T-helper 2 cell treated with Interferon-gamma antibody and Interleukin-4, amounts not matched to agents 100 ng/mL and 5 ng/mL, for 36 hours (primary cell): Measurements from ENCODE around the gene RNU1-2. TPM values are rescaled to one million over a fixed set of nuclear protein-coding genes. Genes with fewer than 3 reads are reported as not detected.
"Not testable (repeated sequence)": the region's sequence is repeated elsewhere in the genome, so short reads cannot be mapped to it uniquely, and the experiment has no call there.

Experiments used
- intact Hi-C: fragments of 100-400 bp; cut with micrococcal nuclease; formaldehyde crosslinking; loops from one replicate; pipeline ENCODE4 v1.15.1; 2023
- total RNA-seq: library from RNA; stranded (reverse); gene quantifications from 2 replicates; pipeline ENCODE4 v1.2.3, GENCODE V29; 2022

The RNU1-2 gene
- total RNA-seq, 1 donor from 2014 or later, result 2,343 TPM

DNA sequence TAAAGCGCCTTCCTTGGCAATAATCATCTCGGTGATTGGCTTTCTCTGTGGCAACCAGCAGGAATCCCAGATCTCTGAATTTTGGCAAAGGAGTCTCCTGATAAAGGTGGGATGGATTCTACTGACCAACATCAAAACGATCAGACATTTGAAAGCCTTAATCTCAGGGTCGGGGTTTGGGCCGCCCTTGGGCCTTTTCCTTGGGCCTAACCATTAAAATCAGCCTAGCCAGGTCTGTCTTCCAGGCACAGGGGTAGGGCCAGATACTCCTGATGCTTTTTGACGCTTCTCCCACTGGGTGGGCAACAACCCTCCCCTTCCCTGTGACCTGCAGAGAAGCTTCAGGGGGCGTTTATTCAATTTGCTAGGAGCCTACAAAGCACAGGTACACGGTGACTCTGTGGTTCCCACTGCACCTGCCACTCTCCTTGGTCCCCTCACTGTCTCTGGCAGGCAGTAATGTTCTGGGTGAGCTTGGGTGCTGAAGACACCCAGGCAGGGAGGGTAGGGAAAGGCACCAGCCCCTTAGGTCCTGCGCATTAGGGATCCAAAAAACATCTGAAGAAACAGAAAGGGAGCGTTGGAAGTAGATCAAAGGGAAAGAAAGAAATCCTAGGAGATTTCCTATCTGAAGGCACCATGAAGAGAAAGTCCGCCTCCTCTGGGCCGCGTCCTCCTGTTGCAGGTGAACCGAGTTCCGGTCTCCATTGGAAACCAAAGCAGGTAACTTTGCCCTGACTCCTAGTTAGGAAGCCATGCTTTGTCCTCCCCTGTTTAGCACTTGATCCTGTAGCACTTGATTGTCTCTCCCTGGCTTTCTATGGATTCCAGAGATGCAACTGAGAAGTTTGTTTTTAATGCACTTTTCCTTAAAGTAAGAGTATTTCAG is 12.3 kb downstream of the RNU1-2 start:
- intact Hi-C loops, result no loop called here

DNA sequence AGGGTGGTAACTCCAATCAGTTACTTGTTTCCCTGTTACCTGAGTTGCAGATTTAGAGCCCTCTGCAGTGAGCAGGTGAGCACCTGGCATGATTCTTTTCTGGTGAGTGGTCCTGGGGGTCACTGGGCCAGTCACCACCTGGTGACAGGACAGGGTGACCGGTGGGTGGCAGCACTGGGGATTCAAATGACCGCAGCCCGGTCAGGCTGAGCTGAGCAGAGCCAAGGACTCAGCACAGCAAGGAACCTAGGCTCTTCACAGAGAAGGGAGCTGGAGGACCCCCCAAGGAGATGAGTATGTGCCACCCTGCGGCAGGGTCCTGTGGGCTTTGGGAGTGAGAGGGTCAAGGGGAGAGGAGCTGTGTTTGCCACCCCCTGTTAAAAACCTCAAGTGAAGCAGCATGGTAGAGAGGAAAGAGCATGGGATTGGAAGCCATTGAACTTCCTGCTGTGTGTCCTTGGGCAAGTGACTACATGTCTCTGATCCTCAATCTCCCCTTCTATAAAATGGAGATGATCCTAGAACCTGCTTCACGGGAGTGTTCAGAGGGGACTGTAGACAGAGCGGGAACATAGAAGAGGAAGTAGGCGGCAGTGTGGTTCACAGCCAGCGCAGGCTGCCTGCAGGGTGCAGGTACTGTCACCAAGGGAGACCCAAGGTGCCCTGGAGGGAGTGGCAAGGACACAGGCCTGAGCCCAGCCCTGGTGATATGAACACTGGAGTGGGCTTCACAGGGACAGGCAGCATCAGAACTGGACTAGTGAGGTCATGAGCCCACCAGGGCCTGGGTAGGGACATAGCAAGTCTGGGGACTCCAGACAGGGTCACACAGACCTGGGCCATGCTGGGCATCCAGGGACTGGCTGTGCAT is 16.3 kb downstream of the RNU1-2 start:
- intact Hi-C loops, result not testable (repeated sequence)

DNA sequence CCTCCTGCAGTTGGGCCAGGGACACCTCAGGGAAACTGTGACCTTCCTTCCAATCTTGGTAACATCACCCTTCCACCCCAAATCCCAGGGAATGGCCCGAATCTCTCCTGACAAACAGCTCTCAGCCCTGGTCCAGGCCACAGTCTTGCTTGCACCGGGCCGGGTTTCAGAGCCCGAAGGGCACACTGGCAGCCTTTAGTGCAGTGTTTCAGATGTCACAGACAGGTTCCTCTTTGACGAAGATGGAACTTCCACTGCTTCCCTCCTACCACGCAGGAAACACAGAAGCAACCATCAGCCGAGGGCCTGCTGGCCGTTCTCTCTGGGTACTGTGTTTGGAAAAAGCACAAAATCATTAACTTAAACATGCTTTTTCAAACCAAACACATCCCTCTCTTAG is 17.0 kb downstream of the RNU1-2 start:
- intact Hi-C loops, result loop anchor here (1.0 kb wide), 1 partner anchor 7 kb away; no protein-coding TSS in a partner anchor

DNA sequence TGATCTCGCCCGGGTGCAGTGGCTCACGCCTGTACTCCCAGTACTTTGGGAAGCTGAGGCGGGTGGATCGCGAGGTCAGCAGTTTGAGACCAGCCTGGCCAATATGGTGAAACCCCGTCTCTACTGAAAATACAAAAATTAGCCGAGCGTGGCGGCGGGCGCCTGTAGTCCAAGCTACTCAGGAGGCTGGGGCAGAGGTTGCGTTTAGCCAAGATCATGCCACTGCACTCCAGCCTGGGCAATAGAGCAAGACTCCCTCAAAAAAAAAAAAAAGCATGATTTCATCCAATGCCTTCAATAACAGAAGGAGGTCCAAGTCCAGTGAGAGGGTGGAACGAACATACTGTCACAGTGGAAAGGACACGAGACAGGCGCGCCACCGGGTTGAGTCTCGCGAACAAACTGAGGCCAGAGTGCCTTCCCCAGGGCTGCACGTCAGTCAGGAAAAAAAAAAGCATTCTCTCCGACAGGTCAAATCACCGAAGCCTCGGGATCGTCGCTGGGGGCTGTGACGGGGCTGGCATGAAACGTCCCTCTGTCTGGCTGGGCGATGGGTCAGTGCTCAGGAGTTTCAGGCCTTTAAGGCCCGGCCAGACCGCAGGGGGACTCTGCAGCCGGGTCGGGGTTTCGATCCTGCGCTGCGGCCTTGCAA is 17.5 kb downstream of the RNU1-2 start:
- intact Hi-C loops, result loop anchor here (1.0 kb wide), 1 partner anchor 8 kb away; no protein-coding TSS in a partner anchor

DNA sequence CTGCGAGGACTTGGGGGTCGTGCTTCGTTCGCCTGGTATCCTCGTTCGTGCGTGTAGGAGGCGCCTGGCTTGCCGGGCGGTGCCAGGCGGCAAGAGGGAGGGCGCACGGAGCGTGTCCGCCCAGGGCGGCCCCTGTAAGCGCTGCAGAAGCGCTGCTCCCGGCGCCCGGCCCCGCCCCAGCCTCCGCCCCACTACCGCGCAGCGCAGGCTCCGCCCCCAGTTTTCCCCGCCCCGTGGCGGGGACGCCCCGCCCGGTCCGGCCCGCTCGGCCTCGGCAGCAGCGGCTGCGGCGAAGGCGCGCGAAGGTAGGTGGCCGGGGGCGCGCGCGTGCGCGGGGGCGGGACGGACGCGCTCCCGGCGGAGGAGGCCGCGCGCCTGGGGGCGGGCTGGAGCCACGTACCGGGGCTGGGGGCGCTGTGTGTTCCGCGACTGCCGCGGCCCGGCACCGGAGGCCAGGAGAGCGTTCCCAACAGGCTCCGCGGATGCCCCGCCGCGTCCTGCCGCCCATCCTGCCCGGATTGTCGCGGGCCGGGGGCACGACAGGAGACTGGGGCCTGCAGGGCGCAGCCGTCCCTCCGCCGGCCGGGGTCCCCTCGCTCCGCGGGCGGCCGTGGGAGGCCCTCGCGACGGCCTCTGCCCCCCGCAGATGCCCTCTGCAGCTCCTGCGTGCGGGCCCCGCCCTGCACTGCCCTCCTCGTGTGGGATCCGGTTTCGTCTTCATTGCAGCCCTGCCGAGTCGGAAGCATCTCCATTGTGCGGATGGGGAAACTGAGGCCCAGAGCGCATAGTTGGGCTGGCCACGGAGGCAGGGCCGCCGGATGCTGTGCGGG is 18.3 kb downstream of the RNU1-2 start:
- intact Hi-C loops, result loop anchor here (1.0 kb wide), 1 partner anchor 9 kb away; no protein-coding TSS in a partner anchor

DNA sequence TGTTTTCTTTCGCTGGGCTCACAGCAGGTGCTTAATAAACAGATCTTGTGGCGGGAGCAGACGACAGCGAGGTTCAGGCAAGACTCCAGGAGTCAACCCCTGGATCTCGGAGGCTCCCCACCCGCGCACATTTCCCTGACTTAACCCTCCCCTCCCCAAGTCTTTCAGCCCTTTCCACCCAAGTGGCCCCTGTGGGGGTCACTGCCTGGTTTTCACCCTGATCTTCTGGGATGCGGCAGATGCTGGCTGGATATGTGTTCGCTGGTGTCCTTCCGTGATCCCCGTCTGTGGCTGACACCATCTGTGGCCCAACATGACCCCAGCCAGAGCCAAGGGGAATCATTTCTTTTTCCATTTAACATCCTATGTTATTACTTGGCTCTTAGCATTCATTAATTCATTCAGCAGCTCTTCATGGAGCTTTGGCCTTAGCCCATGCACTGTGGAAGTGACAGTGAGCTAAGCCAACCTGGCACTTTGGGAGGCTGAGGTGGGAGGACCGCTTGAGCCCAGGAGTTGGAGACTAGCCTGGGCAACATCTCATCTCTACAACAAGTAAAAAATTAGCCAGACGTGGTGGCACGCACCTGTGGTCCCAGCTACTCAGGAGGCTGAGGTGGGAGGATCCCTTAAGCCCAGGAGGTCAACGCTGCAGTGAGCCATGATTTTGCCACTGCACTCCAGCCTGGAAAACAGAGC is 19.3 kb downstream of the RNU1-2 start:
- intact Hi-C loops, result not testable (repeated sequence)

DNA sequence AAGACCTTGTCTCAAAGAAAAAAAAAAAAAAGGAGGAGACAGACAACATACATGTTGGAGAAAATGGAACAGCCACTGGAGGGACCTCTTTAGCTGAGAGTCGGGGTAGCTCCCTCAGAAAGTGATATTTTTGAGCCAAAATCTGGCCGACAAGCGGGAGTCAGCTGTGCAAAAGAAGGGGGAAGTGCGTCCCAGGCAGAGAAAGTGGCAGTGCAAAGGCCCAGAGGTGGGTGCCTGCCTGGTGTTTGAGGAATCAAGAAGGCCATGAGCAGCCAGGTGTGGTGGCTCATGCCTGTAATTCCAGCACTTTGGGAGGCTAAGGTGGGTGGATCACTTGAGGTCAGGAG is 19.8 kb downstream of the RNU1-2 start:
- intact Hi-C loops, result no loop called here

DNA sequence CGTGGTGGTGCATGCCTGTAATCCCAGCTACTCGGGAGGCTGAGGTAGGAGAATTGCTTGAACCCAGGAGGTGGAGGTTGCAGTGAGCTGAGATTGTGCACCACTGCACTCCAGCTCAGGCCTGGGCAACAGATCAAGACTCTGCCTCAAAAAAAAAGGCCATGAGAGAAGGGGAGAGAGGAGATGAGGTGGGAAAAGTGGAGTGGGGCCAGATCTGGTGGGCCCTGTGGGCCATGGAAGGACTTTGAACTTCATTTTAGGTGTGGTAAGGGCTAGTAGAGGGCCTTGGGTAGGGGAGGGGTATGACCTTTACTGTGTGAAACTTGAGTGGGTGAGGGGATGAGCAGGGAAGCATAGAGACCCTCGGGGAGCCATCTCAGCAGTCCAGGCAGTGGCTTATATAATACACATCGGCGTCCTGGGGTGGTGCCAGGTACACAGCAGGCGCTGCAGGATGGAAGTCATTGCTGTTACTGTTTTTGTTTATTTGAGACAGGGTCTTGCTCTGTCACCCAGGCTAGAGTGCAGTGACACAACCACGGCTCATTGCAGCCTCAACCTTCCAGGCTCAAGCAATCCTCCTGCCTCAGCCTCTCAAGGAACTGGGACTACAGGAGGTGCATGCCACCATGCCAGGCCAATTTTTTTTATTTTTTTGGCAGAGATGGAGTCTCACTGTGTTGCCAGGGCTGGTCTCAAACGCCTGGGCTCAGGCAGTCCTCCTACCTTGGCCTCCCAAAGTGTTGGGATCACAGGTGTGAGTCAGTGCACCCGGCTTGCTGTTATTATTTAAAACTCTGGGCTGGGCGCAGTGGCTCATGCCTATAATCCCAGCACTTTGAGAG is 20.5 kb downstream of the RNU1-2 start:
- intact Hi-C loops, result not testable (repeated sequence)

DNA sequence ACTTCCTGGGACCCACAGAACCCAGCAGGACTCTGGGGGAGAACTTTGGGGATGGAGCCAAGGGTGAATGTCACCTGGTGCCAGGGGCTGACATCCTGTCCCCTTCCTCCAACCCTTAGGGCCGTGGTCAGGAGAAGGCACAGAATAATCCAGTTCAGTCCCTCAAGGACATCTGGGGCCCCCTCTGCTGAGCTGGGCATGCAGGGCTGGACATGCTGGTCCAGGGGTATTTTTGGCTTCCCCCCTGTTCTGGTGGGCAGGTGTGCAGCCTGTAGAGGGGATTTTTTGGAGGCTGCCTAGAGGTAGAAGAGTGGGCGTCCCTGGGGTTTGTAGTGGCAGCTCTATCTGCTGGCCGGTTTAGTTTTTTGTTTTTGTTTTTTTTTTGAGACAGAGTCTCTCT is 22.6 kb downstream of the RNU1-2 start:
- intact Hi-C loops, result no loop called here

DNA sequence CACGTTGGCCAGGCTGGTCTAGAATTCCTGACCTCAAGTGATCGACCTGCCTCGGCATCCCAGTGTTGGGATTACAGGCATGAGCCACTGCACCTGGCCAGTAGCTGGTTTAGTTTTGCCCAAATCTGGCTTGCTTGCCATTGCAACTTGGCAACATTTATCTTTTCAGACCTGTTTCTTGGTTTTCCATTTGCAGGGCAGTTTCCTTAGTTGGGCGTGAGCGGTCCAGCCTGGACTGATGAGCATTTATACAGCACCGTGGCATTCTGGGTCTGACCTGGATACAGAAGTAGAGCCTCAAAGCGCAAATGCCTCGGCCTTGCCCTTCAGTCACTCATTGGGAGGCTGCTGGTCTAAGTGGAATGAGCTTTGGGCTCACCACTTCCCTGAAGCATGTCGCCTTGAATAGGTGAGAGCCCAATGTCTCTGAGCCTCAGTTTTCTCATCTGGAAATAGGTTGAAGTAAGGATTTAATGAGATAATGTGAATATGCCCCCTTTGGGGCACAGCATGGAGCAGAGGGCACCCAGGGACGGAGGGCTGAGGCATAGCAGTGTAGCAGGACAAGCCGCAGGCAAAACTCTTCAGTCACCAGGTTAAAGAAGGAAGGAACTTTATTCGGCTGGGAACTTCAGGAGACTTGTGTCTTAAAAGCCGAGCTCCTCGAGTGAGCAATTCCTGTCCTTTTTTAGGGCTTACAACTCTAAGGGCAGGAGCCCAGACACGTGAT is 23.3 kb downstream of the RNU1-2 start:
- intact Hi-C loops, result not testable (repeated sequence)

DNA sequence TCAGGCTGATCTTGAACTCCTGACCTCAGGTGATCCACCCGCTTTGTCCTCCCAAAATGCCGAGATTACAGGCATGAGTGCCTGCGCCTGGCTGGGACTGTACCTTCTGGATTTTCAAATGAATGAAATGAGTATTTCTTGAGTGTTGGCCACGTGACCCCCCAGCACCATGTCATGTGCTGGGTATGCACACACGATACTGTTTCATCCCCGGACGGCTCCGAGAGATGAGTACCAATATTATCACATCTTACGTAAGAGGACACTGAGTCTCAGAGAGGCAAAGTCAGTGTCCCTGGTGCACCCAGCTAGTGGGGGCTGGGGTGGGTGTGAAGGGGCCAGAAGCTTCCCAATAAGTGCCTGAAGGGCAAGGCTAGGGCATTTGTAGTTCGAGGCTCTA is 25.2 kb downstream of the RNU1-2 start:
- intact Hi-C loops, result no loop called here

DNA sequence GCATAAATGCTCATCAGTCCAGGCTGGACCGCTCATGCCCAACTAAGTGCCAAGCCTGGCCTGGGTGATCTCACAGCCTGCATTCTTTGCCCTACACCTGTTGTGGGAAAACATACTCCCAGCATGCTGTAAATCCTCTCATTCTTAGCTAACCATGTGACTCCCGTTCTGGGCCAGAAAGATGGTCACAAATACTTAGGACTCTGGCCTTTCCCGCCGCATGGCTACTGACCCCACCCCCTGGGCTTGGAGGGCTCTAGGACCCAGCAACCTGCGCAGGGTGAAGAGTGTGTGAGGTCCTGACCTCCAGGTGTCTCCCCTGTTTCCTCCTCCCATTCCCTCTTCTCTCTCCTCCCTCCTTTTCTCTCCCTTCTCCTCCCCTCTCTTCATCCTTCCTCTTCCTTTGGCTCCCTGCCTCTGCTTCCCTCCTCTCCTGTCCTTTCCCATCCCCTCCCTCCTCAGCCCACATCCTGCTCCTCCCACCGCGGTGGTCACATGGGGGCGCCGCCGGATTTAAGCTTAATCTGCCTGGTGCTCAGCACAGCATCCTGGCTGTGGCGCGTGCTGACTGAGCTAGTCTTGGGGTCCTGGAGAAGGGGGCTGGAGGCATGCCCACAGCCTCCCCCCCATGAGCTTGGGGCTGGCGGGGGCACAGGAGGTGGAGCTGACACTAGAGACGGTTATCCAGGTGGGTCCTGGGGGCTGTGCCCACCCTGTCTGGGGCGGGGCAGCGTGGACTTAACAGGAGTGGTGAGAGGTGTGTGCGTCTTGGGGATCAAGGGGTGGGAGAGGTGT is 25.8 kb downstream of the RNU1-2 start, which contains the start of gene CROCC:
CROCC (plus strand) TSS at position 541 of the 795 bp plus-strand sequence; CDS start at position 629, 88 bp downstream.
- intact Hi-C loops, result no loop called here

DNA sequence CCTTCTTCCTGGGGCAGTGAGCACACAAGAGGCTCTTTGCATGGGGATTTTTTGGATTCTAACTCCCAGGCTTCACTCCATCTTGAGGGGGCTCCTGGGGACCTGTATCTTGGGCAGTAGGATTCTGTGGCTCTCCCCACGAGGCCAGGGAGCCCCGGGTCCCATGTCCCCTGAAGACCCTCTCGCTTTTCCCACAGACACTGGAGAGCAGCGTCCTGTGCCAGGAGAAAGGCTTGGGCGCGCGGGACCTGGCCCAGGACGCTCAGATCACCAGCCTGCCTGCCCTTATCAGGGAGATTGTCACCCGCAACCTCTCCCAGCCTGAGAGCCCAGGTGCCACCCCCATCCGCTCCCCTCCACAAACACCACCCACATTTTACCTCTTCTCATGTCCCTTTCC is 26.7 kb downstream of the RNU1-2 start:
- intact Hi-C loops, result no loop called here

DNA sequence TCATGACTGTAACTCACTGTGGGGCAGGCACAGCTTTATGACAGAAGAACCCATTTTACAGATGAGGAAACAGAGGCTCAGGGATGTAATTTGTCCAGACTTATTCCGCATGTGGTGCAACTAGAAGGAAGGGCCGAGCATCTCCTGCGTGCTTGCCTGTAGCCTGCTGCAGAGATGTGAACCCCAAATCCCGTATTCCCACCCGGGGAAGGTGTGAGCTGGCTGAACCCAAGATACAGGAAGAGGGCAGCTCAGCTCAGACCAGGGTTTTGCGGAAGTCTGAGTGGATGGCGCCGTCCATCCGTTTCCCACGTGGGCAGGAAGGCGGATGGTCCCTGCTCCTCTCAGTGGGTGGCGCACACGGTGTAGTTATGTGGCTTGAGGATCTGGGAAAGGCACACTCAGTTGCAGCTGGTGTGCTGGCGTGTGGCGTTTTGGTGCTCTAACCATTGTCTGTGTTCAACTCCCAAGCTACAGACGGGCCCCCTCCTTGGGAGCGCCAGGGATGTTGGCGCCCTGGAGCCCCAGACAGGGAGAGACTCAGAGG is 27.2 kb downstream of the RNU1-2 start:
- intact Hi-C loops, result no loop called here

DNA sequence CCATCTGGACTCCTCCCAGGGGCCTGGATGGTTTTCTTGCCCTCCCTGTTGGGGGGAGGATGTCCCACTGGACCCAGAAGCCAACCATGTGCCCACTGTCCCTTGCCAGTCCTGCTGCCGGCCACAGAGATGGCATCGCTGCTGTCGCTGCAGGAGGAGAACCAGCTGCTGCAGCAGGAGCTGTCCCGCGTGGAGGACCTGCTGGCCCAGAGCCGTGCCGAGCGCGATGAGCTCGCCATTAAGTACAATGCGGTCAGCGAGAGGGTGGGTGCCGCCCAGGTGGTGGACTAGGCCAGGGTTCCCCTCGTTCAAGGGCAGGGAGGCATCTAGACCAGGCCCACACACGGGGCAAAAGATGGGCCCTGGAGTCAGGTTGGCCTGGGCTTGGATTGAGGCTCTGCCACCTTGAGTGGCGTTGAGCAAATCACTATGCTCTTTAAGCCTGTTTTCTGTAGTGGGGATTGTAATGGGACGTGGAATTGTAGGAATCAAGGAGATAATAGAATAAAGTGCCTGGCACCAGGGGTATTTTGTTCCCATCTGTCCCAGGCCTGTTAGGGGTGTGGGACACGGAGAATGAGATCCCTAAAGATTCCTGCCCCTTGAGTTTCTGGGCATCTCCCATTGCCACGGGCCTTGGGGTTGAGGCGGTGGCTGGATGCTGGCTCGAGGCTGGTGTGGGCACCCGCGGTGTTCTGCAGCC is 28.6 kb downstream of the RNU1-2 start:
- intact Hi-C loops, result no loop called here

DNA sequence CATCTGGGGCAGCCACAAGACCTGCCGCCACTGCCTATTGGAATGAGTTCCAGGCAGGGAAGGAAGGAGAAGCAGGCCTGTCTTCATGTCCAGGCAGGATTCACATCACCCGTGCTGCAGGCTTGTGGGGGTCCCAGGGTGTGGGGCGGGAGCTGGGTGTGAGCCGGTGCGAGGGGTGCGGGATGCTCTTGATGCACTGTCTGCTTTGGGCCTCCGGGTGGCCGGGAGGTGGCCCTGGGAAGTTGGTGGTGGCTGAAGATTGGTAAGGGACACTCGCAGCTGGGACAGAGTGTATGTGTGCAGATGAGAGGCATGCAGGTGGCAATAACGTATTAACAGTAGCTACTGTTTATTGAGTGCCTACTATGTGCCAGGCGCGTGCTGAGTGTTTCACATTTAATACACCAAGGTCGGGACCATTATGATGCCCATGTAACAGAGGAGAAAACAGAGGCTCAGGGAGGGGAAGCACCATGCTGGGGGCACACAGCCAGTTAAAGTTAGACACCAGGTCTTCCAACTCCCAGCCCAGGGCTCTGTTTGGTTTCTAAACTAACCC is 29.2 kb downstream of the RNU1-2 start:
- intact Hi-C loops, result no loop called here
